ENCODE data around the gene CD180. TPM values are rescaled to one million over a fixed set of nuclear protein-coding genes. Genes with fewer than 3 reads are reported as not detected.

Gene CD180
- total RNA-seq, 1 donor from 2014 or later: 0.04 TPM

- Histone ChIP-seq H3K4me3 (ENCODE audit: low read depth, low read length) (no peak overlapping the region), H3K27me3 (ENCODE audit: control insufficient read depth, insufficient read depth, low read length) (no peaks in the 10 kb centered on the region), H3K36me3 (ENCODE audit: control insufficient read depth, insufficient read depth, low read length) (no peaks in the 10 kb centered on the region)
- TF ChIP-seq CTCF (IDR thresholded peaks at IDR 0.05; ENCODE audit: insufficient read depth, low read length, poor library complexity, severe bottlenecking): no peak
- DNase-seq (ENCODE audit: low read depth): no peak
These were observed 11.8 kb upstream of the CD180 start for GRCh38 chr5:67208403-67208802.

GRCh38 chr5:67206929-67207328 lies 10.3 kb upstream of the CD180 start:
- H3K27me3 ChIP-seq (ENCODE audit: control insufficient read depth, insufficient read depth, low read length): no peaks in the 10 kb centered on the region
- no peak for TF ChIP-seq CTCF (IDR thresholded peaks at IDR 0.05; ENCODE audit: insufficient read depth, low read length, poor library complexity, severe bottlenecking)
- no peaks in the 10 kb centered on the region for H3K36me3 ChIP-seq (ENCODE audit: control insufficient read depth, insufficient read depth, low read length)
- no peak overlapping the region for H3K4me3 ChIP-seq (ENCODE audit: low read depth, low read length)
- peak; percentile 68 for DNase-seq (ENCODE audit: low read depth)

- TF ChIP-seq CTCF (IDR thresholded peaks at IDR 0.05; ENCODE audit: insufficient read depth, low read length, poor library complexity, severe bottlenecking): no peak
- Histone ChIP-seq H3K36me3 (ENCODE audit: control insufficient read depth, insufficient read depth, low read length) (no peaks in the 10 kb centered on the region), H3K4me3 (ENCODE audit: low read depth, low read length) (no peak overlapping the region), H3K27me3 (ENCODE audit: control insufficient read depth, insufficient read depth, low read length) (no peaks in the 10 kb centered on the region)
- DNase-seq (ENCODE audit: low read depth): no peak
These were observed 9.9 kb upstream of the CD180 start for GRCh38 chr5:67206461-67206860.

- no peak for DNase-seq (ENCODE audit: low read depth)
- Histone ChIP-seq H3K36me3 (ENCODE audit: control insufficient read depth, insufficient read depth, low read length) (no peaks in the 10 kb centered on the region), H3K27me3 (ENCODE audit: control insufficient read depth, insufficient read depth, low read length) (no peaks in the 10 kb centered on the region), H3K4me3 (ENCODE audit: low read depth, low read length) (no peak overlapping the region)
- no peak for TF ChIP-seq CTCF (IDR thresholded peaks at IDR 0.05; ENCODE audit: insufficient read depth, low read length, poor library complexity, severe bottlenecking)
These were observed 9.4 kb upstream of the CD180 start for GRCh38 chr5:67205981-67206380.

- H3K4me3 ChIP-seq (ENCODE audit: low read depth, low read length): no peak overlapping the region
- H3K27me3 ChIP-seq (ENCODE audit: control insufficient read depth, insufficient read depth, low read length): no peaks in the 10 kb centered on the region
- no peak for TF ChIP-seq CTCF (IDR thresholded peaks at IDR 0.05; ENCODE audit: insufficient read depth, low read length, poor library complexity, severe bottlenecking)
- H3K36me3 ChIP-seq (ENCODE audit: control insufficient read depth, insufficient read depth, low read length): no peaks in the 10 kb centered on the region
- no peak for DNase-seq (ENCODE audit: low read depth)
These were observed 8.2 kb upstream of the CD180 start for GRCh38 chr5:67204821-67205220.

GRCh38 chr5:67203701-67204074 lies 7.1 kb upstream of the CD180 start:
- no peak overlapping the region for H3K4me3 ChIP-seq (ENCODE audit: low read depth, low read length)
- DNase-seq (ENCODE audit: low read depth): no peak
- no peak for TF ChIP-seq CTCF (IDR thresholded peaks at IDR 0.05; ENCODE audit: insufficient read depth, low read length, poor library complexity, severe bottlenecking)
- H3K27me3 ChIP-seq (ENCODE audit: control insufficient read depth, insufficient read depth, low read length): no peaks in the 10 kb centered on the region
- H3K36me3 ChIP-seq (ENCODE audit: control insufficient read depth, insufficient read depth, low read length): no peaks in the 10 kb centered on the region

All from kidney epithelial cell (primary cell).